Aorta (tissue), 5 donors: ENCODE data around the gene CENPQ. TPM values are rescaled to one million over a fixed set of nuclear protein-coding genes. Genes with fewer than 3 reads are reported as not detected.
"Not testable (repeated sequence)": the region's sequence is repeated elsewhere in the genome, so short reads cannot be mapped to it uniquely, and the experiment has no call there.

ENCODE experiments used
- ATAC-seq: fragments of 200-7000 bp; cut with Tn5 transposase; one replicate; pipeline ENCODE4 v1.9.1; 2022; ENCODE audit warnings: moderate library complexity; ENCODE audit not compliant: low FRiP score
- DNase-seq, 2 donors: peaks; one replicate each; pipeline ENCODE4 v3.0.0-alpha.2; 2020
- H3K27ac ChIP-seq, 2 donors: one replicate each; pipeline ENCODE4 v1.5.1; 2013; ENCODE audit warnings: low read length in 2 of 2, mild to moderate bottlenecking in 2 of 2, moderate library complexity in 2 of 2, control low read depth in 1 of 2, inconsistent platforms in 1 of 2, low read depth in 1 of 2
- H3K27me3 ChIP-seq, 2 donors: one replicate each; pipeline ENCODE4 v1.6.1; 2013; ENCODE audit warnings: control low read depth in 1 of 2, low read length in 1 of 2, mild to moderate bottlenecking in 1 of 2, moderate library complexity in 1 of 2; ENCODE audit not compliant: insufficient read depth in 2 of 2, control insufficient read depth in 1 of 2
- H3K36me3 ChIP-seq, 2 donors: one replicate each; pipeline ENCODE4 v1.6.1; 2013; ENCODE audit warnings: control low read depth in 1 of 2, low read length in 1 of 2, mild to moderate bottlenecking in 1 of 2; ENCODE audit not compliant: insufficient read depth in 2 of 2, control insufficient read depth in 1 of 2
- H3K4me1 ChIP-seq, 2 donors: one replicate each; pipeline ENCODE4 v1.6.1; 2013; ENCODE audit warnings: low read length in 2 of 2, control low read depth in 1 of 2, mild to moderate bottlenecking in 1 of 2, moderate library complexity in 1 of 2; ENCODE audit not compliant: insufficient read depth in 2 of 2, control insufficient read depth in 1 of 2
- H3K4me3 ChIP-seq, 2 donors: one replicate each; pipeline ENCODE4 v1.5.1; 2013; ENCODE audit warnings: low read length in 2 of 2, control low read depth in 1 of 2, mild to moderate bottlenecking in 1 of 2
- H3K9me3 ChIP-seq: one replicate; pipeline ENCODE4 v1.6.1; 2013; ENCODE audit warnings: mild to moderate bottlenecking, low read length; ENCODE audit not compliant: control insufficient read depth
- WGBS, 2 donors: extraction: QIAGEN DNeasy Blood & Tissue Kit; methylation state at CpG; one replicate each; pipeline ENCODE4 v1.1.7; 2013; 5-methylcytosine and 5-hydroxymethylcytosine counted together
- intact Hi-C, 2 donors: fragments of 100-400 bp; cut with DNase I; formaldehyde crosslinking; loops; one replicate each; pipeline versions ENCODE4 v1.14.2 to v1.15.0; 2022
- polyA plus RNA-seq, 2 donors: library from polyadenylated mRNA; stranded (reverse); fragments of 200-250 nt; gene quantifications; one replicate each; pipeline ENCODE4 v1.2.3, GENCODE V29; 2013
- total RNA-seq, 2 donors: library from RNA; stranded (reverse); fragmentation: NEBNext Ultra II Directional; extraction: Animal tissue kit (Norgen Biotek cat#: 25700); gene quantifications; one replicate each; pipeline ENCODE4 v1.2.1, GENCODE V29; 2021
- donor health status: healthy with polysubstance abuse.
- donor health status: Bipolar disorder and iron deficiency.
- donor health status: DM: no; HTN: no; CAD: no.
- donor health status: DM: no; HTN: no; CAD: no.
- donor health status: DM: yes; HTN: yes; CAD: no.

Gene CENPQ
- total and polyA plus RNA-seq, 4 donors, result 3.8 to 7.8 (median 4.9) TPM

DNA sequence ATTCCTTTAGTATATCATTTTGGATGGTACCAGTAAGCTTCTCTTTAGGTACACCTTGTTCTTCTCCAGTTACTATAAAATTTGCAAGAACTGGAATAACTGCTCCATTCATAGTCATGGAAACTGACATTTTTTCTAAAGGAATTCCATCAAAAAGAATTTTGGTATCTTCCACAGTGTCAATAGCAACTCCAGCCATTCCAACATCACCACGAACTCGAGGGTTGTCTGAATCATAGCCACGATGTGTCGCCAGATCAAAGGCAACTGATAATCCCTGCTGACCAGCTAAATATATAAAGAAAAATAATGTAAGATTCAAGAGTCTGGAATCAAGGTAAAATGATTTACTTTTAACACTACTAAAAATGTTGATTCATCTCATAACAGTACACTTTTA is 5.4 kb upstream of the CENPQ start:
- Histone ChIP-seq H3K27ac (no peak overlapping the region), H3K36me3 (peaks cover 0 to 5% of the 10 kb centered on the region in 2 donors), H3K4me3 (no peak overlapping the region), H3K4me1 (peaks cover 0 to 2% of the 10 kb centered on the region in 2 donors), H3K27me3 (no peaks in the 10 kb centered on the region), H3K9me3 (no peaks in the 10 kb centered on the region)
- WGBS, 2 donors, result 75 to 78% methylated on average over 4 of the region's 4 CpGs
- DNase-seq, result no peak
- no peak for ATAC-seq
- intact Hi-C loops, result no loop called here

DNA sequence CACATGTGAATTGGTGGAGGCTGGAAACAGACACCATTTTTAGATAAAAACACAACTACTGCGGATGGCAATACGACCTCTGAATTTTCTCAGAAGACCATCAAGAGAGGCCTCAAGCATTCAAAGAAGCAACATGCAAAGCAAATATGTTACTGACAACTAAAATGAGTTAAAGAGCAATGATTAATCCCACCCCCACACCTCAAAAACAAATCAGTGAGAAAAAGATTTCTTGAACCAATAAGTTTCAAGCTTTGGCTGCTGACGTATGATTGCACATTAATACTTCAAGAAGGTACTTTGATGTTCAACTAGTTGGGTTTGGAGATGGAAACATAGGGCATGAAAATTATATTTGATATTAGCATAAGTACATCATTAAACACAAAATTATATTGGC is 1.1 kb upstream of the CENPQ start:
- Histone ChIP-seq H3K36me3 (peaks cover 0 to 1% of the 10 kb centered on the region in 2 donors), H3K4me3 (peak overlapping the region; percentile 94 to 100), H3K27ac (no peak overlapping the region), H3K9me3 (no peaks in the 10 kb centered on the region), H3K4me1 (peaks cover 0 to 2% of the 10 kb centered on the region in 2 donors), H3K27me3 (no peaks in the 10 kb centered on the region)
- ATAC-seq, result no peak
- DNase-seq, result no peak
- 39 to 41% methylated on average over 3 of the region's 3 CpGs for WGBS, 2 donors
- intact Hi-C loops, result no loop called here

- Histone ChIP-seq H3K9me3 (no peaks in the 10 kb centered on the region), H3K4me1 (peaks cover 0 to 2% of the 10 kb centered on the region in 2 donors), H3K36me3 (peaks cover 0 to 1% of the 10 kb centered on the region in 2 donors), H3K4me3 (peak overlapping the region; percentile 94 to 100), H3K27ac (peak overlapping the region; percentile 43 to 83), H3K27me3 (no peaks in the 10 kb centered on the region)
- ATAC-seq (no peak), DNase-seq (no peak)
- intact Hi-C loops, result no loop called here
- WGBS, 2 donors, result 0 to 2% methylated on average over 7 of the region's 7 CpGs
Measured at GRCh38 chr6:49462599-49462926, 607 bp upstream of the CENPQ start.

DNA sequence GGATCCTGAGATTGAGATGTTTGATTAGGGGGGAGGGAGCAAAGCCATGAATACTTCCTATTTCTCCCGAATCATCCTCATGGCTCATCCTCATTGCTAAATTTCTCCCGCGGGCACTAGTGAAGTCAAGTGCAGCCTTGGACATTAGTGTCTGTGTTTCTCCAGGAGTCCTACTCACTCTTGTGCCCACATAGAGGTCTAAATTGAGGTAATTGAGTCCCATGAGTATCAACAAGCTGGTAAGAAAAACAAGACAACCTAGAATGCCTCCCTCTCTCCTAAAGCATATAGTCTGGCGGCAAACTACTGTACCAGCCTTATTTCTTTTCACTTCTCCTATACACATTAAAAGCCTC is 420 bp downstream of the CENPQ start:
- intact Hi-C loops, result no loop called here
- Histone ChIP-seq H3K4me1 (peaks cover 0 to 2% of the 10 kb centered on the region in 2 donors), H3K27ac (peak overlapping the region in 1 of 2 donors; percentile 18), H3K4me3 (peak overlapping the region; percentile 88 to 100), H3K27me3 (no peaks in the 10 kb centered on the region), H3K9me3 (no peaks in the 10 kb centered on the region), H3K36me3 (peaks cover 0 to 1% of the 10 kb centered on the region in 2 donors)
- DNase-seq, result no peak
- no peak for ATAC-seq
- WGBS, 2 donors, result 0% methylated on average over 4 of the region's 4 CpGs

DNA sequence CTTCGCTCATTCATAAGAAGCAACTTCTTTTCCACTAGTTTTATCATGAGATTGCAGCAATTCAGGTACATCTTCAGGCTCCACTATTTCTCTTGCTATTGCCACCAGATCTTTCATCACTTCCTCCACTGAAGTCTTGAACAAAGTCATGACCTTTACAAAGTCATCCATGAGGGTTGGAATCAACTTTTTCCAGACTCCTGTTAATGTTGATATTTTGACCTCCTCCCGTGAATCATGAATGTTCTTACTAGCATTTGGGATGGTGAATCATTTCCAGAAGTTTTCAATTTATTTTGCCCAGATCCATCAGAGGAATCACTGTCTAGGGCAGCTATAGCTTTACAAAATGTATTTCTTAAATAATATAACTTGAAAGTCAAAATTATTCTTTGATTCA is 1.5 kb downstream of the CENPQ start:
- Histone ChIP-seq H3K9me3 (no peaks in the 10 kb centered on the region), H3K4me1 (no peaks in the 10 kb centered on the region), H3K27ac (no peak overlapping the region), H3K4me3 (no peak overlapping the region), H3K36me3 (no peaks in the 10 kb centered on the region), H3K27me3 (no peaks in the 10 kb centered on the region)
- DNase-seq, result no peak
- WGBS, 2 donors, result 92 to 93% methylated on average over 2 of the region's 2 CpGs
- intact Hi-C loops, result no loop called here
- ATAC-seq, result no peak

DNA sequence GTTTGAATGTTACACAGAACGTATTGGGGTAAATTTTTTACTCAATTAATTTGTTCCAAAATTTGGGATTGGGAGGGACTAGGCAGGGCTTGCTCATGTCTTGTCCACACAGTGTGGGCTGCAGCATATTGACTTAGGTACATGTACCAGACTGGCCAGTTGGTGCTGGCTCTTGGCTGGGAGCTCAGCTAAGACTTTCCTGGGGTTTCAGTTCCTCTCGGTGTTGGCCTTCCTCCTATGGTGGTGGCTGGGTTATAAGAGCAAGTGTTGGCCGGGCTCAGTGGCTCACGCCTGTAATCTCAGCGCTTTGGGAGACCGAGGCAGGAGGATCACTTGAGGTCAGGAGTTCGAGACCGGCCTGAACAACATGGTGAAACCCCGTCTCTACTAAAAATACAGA is 4.9 kb downstream of the CENPQ start:
- intact Hi-C loops, result no loop called here
- 95 to 96% methylated on average over 9 of the region's 9 CpGs for WGBS, 2 donors
- no peak for DNase-seq
- no peaks in the 10 kb centered on the region for H3K4me1 ChIP-seq
- no peak overlapping the region for H3K4me3 ChIP-seq
- H3K36me3 ChIP-seq, result no peaks in the 10 kb centered on the region
- ATAC-seq, result no peak
- no peaks in the 10 kb centered on the region for H3K27me3 ChIP-seq
- H3K27ac ChIP-seq, result no peak overlapping the region
- H3K9me3 ChIP-seq, result no peaks in the 10 kb centered on the region

- H3K36me3 ChIP-seq, H3K4me3 ChIP-seq, DNase-seq, H3K4me1 ChIP-seq, intact Hi-C loops, ATAC-seq, H3K27me3 ChIP-seq, H3K9me3 ChIP-seq, H3K27ac ChIP-seq: not testable (repeated sequence)
- WGBS, 2 donors, result 81 to 85% methylated on average over 2 of the region's 2 CpGs
Measured at GRCh38 chr6:49476564-49476963, 13.4 kb downstream of the CENPQ start.

- intact Hi-C loops, result no loop called here
- DNase-seq (no peak), ATAC-seq (no peak)
- Histone ChIP-seq H3K9me3 (no peaks in the 10 kb centered on the region), H3K36me3 (no peaks in the 10 kb centered on the region), H3K27me3 (no peaks in the 10 kb centered on the region), H3K4me3 (no peak overlapping the region), H3K27ac (no peak overlapping the region), H3K4me1 (no peaks in the 10 kb centered on the region)
- 76 to 85% methylated on average over 3 of the region's 3 CpGs for WGBS, 2 donors
Measured at GRCh38 chr6:49479308-49479970, 16.3 kb downstream of the CENPQ start.

GRCh38 chr6:49481846-49482245 is 18.7 kb downstream of the CENPQ start:
- H3K36me3 ChIP-seq, H3K4me1 ChIP-seq, ATAC-seq, H3K27ac ChIP-seq, intact Hi-C loops, H3K4me3 ChIP-seq, H3K27me3 ChIP-seq, H3K9me3 ChIP-seq: not testable (repeated sequence)
- DNase-seq, result peak in 1 of 2 donors; percentile 44
- 95 to 98% methylated on average over 14 to 22 of the region's 22 CpGs for WGBS, 2 donors
